DMS114 treated with DMSO at 0.1 percent for 48 hours (cell line): ENCODE results near the gene GALNT18.

Experiments used
- DNase-seq: peaks from one replicate; lab custom pipeline; 2025; ENCODE audit not compliant: unreplicated experiment; lab: John Stamatoyannopoulos, UW

GALNT18 gene

DNA sequence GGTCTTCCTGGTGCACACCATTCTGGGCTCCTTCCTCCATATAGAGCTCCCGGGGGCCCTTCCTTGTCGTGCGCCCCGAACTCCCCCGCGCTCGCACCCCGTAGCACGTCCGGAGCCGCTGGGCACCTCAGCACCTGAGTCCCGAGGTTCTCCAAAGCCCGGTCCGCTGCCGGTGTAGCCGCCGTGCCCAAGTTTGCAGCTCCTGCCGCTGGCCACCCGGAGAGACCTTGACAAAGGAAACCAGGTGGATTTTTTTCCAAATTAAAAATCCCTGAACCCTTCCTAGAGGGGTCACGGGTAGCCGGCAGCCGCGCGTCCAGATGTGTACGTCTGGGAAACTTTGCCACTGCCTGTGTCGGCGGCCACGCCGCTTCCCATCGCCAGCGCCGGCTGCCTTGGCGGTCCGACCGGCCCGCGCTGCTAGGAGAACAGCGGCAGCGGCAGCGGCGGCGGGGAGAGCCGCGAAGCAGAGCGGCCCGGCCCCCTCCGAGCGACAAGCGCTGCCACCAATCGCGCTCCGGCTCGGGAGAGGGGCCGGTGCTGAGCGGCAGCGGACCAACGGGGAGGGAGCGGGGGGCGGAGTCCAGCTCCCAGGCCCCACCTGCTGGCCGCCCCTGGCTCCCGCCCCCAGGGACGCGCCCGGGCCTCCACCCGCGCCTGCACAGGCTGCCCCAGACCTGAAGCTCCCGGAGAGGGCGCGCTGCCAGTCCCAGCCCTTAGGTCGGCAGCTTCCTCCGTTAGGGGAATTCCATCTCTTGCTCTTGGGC, at the start of gene GALNT18:
TSS of gene GALNT18 (minus strand) at position 433 of the 767 bp plus-strand sequence.
- peak; percentile 39 for DNase-seq

DNA sequence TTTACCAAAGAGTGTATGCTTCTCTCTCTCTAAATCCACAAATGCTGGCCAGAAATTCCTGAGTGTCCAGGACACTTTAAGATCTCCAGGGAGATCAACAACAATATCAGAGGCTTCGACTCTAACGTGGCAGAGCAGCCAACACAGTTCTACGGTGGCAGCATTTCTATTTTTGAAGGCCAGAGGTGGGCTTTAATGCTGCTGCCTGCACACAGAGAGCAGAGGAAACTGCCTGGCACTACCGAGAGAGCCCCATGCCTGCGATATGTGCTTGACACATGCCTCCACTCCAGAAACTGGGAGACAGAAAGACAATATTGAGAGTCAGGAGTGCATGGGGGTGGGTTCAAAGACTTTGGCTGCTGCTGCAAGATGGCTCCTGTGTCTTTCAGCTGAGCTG, 48.8 kb upstream of the GALNT18 start:
- no peak for DNase-seq

DNA sequence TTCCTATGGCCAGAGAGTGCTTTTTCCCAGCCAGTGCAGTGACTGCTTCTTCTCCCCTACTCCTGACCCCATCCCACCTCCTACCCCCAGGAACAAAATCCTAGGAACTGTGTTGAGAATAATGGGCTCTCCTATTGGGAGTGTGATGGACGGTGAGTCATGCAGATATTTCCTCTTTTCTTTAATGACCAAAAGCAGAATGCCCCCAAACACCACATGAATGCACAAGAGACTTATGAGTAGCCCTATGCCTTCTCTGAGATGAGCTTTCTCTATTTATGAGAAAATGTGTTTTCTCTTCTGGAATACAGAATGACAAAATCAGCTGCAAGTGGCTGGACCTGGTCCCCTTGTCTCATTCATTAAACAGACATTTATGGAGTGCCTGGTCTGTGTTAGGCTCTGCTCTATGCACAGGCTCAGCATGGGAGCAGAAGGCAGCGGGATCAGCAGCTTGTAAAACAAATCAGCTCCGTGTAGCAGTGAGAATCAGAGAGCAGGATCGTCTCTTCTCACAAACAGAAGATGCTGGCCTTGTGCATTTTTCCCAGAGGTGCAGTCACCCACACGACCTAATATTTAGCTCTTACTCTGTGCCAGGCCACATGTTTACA, 47.5 kb upstream of the GALNT18 start:
- DNase-seq = no peak

DNA sequence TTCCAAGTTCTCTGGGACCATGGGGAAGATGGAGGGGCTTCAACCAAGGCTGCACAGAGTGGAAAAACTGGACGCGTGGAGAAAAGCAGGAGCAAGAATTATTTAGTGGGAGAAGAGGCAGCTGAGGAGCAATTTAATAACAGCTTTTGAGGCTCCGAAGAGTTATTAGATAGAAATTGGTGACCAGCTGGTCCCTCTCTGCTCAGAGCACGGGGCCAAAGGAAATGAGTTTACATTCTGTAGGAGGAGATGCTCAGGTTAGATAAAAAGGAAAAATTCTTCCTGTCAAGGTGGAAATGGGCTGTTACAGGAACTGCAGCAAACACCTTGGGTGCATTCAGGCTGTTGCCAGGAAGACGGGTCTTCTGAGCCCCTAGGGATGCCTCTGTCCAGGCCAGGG, 47.0 kb upstream of the GALNT18 start:
- no peak for DNase-seq

DNA sequence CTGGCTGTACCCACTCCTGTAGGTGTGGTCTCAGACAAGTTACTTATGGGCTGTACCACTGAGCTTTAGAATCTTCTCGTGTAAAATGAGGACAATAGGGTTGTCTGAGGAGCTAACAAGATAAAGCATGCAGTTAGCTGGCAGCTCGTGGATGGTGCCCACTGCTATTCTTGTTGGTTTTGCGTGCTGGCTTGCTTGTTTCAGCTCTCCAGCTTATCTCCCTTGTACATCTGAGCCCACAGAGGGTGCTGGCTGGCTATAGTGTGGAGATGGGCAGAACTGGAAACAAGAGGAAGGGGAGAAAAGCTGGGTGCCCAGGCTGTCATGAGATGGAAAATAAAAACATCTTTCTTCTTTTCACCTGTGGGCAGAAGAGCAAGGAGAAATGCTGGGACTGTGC, 46.5 kb upstream of the GALNT18 start:
- DNase-seq = no peak

DNA sequence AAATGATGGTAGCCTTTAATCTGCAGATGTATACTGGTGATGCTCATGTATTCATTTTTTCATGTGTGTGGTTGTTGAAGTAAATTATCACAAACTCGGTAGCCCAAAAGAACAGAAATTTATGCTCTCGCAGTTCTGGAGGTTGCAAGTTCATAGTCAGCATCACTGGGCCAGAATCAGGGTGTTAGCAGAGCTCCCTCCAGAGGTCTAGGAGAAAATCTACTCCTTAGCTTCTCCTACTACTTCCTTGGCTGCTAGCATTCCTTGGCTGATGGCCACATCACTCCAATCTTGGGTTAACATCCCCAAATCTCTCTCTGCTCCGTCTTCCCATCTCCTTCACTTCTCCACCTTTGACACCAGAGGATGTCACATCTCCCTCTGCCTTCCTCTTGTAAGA, 45.3 kb upstream of the GALNT18 start:
- DNase-seq = no peak

DNA sequence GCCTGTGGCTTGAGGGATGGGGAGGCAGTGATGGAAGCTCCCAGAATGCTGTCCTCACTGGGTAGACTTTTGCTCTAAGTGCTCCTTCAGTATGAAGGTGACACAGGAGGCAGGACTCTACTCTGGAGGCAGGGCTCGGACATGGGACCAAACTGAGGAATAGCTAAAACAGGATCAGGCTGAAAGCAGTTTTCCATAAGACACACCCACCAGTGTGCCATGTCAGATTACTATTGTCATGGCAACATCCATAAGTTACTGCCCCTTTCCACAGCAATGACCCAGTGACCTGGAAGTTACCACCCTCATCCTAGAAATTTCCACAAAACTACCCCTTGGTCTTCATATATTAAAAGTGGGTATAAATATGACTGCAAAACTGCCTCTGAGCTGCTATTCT, 43.6 kb upstream of the GALNT18 start:
- no peak for DNase-seq

DNA sequence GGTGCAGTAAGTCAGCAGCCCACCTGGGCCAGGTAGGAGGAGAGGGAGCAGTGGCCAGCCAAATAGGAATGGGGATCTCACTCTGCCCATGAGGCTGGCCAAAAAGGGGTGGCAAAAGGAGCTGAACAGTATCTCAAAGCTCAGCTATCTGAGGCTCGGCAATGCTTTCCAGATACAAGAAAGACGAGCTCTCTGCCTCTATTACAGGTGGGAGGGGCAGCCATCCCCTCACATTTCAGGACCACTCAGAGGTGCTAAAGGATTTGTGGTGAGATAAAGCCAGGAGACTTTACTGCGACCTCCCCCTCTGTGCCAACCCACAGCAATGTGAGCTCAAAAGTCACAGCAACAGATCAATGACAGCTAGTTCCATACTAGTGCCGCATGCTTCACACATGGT, 42.1 kb upstream of the GALNT18 start:
- no peak for DNase-seq

DNA sequence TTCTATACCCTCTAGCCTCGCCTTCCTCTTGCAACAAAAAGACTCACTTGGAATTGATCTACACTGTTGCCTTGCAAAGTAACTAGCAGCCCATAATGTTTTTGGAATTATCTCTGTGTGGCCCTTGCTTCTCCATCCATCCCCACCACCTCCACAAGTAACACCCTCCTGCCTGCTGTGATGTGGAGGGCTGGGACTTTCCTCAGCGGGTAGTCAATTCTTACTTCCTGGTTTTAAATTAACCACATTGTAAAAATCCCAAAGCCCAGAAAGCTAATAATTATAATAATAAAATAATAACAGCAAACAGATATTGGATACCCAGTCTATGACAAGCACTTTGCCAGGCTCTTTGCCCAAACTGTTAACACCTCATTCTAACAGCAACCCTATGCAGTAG, 40.8 kb upstream of the GALNT18 start:
- DNase-seq = no peak

DNA sequence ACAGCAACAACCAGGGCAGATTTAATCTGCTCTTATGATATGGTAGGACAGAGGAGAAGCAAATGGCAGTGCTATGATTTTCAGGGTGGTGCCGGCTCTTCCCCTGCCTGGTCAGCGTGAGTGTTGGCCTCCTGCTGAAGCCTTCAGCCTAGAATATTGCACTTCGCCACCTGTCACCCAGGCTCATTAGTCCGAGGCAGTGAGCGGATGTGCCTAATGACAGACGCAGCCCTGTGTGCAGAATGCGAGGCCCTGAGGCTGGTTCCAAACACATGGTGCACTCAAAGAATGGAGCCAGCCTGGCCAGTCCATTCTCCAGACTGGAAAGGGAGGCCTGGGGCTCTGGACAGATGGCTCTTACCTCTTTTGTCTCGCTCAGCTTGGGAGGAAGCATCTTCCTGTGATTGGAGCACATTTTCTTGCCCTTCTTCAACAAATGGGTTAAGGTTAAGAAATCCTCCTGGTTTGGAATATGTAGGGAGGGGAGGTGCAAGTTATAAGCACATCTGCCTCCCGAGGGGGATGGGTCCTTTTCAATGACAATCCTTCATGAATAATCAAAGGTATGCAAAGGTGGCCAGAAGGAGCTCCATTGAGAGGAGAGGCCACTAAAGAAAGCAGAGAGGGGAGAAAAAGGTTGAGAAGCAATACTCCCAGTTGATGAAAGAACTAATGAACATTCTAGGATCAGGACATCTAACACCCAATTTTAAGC, 39.7 kb upstream of the GALNT18 start:
- no peak for DNase-seq

DNA sequence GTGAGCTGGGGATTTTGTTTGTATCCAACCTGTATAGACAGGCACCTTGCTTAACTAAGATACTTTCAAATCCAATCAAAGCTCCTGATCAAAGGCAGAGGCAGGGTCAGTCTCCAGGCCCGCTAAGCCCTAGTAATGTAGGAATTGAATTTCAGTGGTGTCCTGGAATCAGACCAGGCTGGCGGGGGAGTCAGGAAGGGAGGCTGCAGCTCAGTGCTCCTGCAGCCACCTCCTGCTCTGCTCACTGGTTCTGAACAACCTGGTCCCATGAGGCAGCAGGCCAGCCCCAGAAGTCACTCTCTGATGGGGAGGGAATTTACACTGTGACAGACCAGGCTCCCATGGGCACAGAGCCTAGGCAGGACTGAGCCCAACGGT, 38.5 kb upstream of the GALNT18 start:
- DNase-seq = no peak

DNA sequence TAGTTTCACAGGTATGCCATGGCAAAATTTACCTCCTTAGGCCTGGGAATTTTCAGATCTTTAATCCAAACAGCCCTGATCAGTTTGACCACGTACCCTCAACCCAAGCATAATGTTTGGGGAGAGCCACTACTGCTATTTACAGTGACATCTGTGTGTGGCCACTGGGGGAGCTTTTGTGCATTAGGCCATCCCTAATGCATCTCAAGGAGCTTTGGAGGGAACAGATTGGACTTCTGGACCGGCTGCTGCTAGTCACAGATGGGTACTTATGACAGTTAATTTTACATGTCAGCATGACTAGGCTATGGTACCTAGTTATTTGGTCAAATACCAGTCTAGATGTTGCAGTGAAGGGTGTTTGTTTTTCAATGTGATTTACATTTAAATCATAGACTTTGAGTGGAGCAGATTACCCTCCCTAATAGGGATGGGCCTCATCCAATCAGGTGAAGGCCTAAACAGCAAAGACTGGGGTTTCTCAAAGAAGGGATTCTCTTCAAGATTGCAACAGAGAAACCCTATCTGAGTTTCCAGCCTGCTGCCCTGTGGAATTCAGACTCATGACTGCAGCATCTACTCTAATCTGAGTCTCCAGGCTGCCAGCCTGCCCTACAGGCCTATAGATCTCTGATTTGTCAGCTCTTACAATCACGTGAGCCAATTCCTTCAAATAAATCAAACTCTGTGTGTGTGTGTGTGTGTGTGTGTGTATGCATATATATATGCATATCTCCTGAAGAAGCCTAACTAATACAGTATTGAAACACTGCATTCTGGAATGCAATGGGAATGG, 38.0 kb upstream of the GALNT18 start:
- no peak for DNase-seq

DNA sequence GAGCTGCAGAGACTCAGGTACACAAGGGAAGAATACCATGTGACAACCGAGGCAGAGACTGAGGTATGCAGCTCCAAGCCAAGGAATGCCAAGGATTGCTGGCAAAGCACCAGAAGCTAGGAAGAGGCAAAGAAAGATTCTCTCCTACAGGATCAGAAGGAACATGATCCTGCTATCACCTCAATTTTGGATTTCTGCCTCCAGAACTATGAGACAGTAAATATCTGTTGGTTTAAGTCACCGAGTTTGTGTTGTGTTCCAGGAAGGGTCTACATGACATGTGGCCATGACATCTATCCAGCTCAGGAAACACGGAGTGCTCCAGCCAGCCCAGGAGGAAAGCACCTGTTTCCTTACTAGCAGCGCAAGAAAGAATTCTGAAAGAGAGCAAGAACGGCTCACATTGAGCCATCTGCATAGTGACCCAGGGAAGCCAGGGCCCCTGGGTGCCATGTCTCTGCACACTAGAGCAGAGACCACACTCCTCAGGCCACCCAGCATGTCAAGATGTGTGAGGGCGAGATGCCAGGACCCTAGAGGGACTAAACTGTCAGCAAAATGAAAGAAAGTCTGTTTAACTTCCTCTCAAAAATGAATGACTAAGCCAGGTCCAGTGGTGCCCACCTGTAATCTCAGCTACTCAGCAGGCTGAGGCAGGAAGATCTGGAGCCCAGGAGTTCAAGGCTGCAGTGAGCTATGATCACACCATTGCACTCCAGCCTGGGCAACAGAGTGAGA, 35.6 kb upstream of the GALNT18 start:
- DNase-seq = no peak

DNA sequence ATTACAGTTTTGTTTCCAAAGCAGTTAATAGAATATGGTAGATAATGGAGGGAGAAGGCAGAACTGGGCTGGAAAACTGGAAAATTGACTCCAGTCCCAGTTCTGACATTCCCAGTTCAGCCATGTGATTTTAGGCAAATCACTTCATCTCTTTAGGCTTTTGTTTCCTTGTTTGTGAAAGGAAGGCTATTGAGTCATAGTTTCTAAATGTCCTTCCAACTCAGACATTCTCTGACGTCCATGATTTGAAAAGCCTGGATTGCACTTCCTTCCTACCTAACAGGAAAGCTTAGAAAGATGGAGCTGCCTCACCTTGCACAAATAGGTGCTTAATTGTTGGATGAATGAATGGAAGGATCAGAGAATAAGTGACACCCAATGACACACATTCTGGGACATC, 19.8 kb upstream of the GALNT18 start:
- no peak for DNase-seq

DNA sequence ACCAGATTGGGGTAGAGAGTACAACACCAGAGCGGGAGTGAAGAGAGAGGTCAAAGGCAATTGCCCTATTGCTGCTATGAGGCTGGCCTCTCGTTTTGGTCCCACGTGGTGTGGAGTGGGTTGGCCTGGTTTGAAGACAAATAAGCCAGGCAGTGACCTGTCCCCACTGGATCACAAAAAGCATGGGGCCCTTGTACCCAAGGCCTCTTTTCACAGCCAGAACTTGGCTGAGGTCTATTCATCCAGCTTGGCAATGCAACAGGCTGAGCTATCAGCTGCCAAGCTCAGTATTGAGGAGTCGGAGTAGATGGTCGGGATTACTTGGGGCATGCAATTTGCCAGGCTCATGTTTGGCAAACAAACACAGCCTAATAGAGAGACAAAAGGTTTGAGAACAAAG, 19.2 kb upstream of the GALNT18 start:
- no peak for DNase-seq

DNA sequence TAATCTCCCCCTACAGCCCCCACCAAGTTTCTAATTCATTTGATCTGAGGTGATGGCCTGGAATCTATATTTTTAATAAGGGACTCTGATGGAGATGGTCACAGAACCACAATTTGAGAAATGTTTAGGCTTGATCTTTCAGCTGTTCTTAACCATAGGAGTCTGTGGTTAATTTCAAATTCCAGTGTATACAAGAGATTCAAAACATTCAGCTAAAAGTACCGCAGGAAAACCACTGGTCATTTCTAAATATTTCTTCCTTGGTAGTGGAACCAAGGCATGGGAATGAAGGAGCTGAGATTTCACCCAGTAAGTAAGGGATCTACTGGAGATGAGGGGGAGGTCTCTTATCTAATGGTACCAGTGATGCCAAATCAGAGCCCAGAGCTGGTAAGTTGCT, 18.3 kb upstream of the GALNT18 start:
- DNase-seq = no peak

DNA sequence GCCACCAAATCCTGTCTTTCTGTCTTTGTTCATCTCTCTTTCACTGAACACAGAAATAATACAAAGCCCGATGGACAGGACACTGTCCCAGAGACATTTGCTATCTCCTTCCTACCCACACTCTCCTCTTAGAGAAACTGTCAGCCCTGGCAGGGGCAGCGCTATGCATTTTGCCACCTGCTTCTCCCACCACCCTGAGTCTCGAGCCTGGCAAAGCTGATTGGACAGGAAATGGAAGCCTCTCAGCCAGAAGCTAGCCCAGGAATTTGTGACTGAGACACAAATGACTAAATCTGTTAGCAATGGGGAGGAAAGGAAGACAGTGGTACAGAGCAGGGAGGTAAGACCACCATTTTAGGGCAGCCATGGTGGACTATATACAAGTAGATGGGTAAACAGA, 14.9 kb upstream of the GALNT18 start:
- DNase-seq = no peak

DNA sequence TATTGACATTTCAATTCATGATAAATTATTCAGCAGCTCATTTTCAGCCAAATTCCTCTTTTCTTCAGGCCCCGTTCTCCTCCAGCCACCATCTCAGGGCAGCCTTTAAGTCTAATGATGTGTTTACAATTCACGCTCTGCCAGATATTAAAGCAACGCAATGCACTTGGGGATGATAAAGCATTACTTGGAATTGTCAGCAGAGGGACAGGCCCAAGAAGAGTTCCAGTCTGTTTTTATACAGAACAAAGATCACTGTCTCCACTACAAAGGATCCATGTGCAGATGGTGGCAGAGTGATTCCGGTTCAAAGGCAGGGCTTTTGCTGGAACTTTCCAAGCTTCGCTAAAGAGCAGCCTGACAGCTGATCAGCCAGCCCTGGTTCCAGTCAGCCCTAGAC, 13.6 kb upstream of the GALNT18 start:
- DNase-seq = no peak

DNA sequence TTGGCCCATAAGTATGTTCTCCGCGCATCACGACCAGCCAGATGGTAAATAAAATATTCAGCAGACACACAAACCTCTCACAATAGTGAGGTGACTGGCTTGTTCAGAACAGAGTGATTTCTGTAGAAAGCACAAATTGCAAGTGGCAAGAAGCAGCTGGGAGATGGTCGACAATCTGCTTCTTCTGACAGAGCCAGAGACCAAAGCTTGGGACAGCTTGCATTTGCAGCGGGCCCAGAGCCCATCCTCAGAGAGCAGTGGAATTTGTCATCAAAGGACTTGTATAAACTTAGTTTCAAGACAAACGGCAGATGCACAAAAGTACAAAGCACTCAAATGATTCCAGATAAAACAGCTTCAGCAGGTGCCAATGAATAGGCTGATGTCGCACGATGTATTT, 7.6 kb upstream of the GALNT18 start:
- DNase-seq = no peak

DNA sequence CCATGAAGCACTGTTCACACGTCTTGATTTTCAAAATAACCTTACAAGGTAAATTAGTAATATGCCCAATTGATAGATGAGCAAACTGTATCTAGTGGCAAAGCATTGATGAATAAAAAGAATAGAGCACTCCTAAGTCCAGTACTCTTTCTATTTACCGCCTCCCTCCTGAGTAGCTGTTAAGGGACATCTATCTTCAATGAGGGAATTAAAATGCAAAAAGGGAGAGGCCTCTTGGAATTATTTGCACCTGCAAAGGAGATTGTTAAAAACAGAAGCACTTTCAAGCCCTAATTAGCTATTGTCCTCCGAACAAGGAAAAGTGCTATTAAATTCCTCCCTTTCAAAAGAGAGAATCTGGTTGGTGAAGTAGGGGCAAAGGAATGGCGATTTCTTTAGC, 6.8 kb upstream of the GALNT18 start:
- no peak for DNase-seq

DNA sequence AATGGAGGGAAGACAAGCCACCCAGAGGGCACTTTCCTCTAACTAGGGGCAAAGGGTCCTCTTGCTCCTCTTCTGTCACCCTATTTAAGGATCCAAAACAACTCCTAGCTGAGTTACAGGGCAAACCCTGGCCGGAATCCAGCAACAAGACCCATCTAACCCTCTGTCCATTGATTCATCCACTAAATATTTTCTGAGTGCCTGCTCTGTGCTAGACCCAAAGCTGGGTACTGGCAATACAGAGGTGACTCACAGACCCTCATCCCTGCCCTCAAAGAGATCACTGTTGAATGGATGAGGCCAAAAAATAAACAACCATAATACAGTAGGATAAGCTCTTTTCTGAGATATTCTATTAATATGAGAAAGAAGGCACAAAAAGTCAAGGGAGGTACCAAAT, 4.3 kb upstream of the GALNT18 start:
- DNase-seq = no peak
